Measurements from ENCODE around the gene LIG3. TPM values are rescaled to one million over a fixed set of nuclear protein-coding genes. Genes with fewer than 3 reads are reported as not detected.
"Not testable (repeated sequence)": the region's sequence is repeated elsewhere in the genome, so short reads cannot be mapped to it uniquely, and the experiment has no call there.

LIG3 gene
- 10 to 100 TPM in 5 of 6 donors, 1 to 10 TPM in 1; 9.2 to 16.9 (median 11.9) TPM for polyA plus RNA-seq (ENCODE audit: low read depth in 6 of 6)

DNA sequence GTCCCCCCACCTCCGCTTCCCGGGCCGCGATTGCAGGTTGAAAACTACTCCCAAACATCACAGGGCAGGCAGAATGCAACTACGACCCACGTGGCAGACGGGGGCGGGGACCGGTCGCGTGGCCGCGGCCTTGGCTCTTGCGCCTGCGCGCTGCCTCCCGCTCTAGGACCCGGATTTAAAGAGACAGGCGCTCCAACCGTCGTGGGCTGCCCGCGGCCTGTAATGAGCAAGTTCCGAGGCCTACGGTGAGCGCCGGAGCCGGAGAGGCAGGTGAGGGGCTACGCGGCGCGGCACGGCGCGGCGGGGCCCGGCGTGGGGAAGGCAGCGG, at the start of gene LIG3:
LIG3 (plus strand) TSS at position 160 of the 328 bp plus-strand sequence. CDS start 2,494 bp downstream, outside the sequence.
- peaks cover 0 to 6% of the 10 kb centered on the region in 2 donors for H3K36me3 Mint-ChIP-seq
- H3K27ac Mint-ChIP-seq, result peak within 1 kb of the TSS; percentile 98 to 99 (median 98)
- DNase-seq (peak; percentile 92), ATAC-seq (ENCODE audit: low read depth in 2 of 2) (peak; percentile 73 to 75)
- peak within 1 kb of the TSS; percentile 91 to 100 (median 97) for H3K4me3 Mint-ChIP-seq
- H3K9me3 Mint-ChIP-seq, result no peaks in the 10 kb centered on the region
- no peaks in the 10 kb centered on the region for H3K27me3 Mint-ChIP-seq
- peaks cover 21 to 50% (median 33%) of the 10 kb centered on the region in 3 donors for H3K4me1 Mint-ChIP-seq

DNA sequence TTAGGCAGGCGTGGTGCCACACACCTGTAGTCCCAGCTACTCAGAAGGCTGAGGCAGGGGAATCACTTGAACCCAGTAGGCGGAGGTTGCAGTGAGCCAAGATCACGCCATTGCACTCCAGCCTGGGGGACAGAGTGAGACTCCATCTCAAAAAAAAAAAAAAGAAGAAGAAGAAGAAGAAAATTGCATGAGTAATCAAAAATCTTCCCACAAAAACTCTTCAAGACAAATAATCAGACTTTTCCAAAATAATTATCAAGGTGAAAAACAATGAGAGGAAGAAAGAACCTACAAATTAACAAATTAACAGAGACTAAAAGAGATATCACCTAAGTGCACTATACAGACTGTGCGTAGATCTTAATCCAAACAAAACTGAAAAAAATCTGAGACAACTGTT, 29.5 kb upstream of the LIG3 start:
- H3K27me3 Mint-ChIP-seq, result peaks cover 0 to 14% (median 6%) of the 10 kb centered on the region in 3 donors
- not testable (repeated sequence) for H3K9me3 Mint-ChIP-seq; H3K27ac Mint-ChIP-seq; H3K4me3 Mint-ChIP-seq; ATAC-seq (ENCODE audit: low read depth in 2 of 2); DNase-seq; H3K36me3 Mint-ChIP-seq; H3K4me1 Mint-ChIP-seq

- ATAC-seq (ENCODE audit: low read depth in 2 of 2) (no peak), DNase-seq (no peak)
- H3K9me3 Mint-ChIP-seq, result peaks cover 0 to 9% (median 0%) of the 10 kb centered on the region in 7 donors
- H3K4me3 Mint-ChIP-seq, result peak overlapping the region in 1 of 8 donors; percentile 36
- H3K27ac Mint-ChIP-seq, result no peak overlapping the region
- peaks cover 23 to 27% (median 24%) of the 10 kb centered on the region in 3 donors for H3K4me1 Mint-ChIP-seq
- H3K36me3 Mint-ChIP-seq, result peaks cover 7 to 16% of the 10 kb centered on the region in 2 donors
- peaks cover 0 to 27% (median 6%) of the 10 kb centered on the region in 3 donors for H3K27me3 Mint-ChIP-seq
Observed at GRCh38 chr17:34958438-34958837, 21.9 kb upstream of the LIG3 start.

DNA sequence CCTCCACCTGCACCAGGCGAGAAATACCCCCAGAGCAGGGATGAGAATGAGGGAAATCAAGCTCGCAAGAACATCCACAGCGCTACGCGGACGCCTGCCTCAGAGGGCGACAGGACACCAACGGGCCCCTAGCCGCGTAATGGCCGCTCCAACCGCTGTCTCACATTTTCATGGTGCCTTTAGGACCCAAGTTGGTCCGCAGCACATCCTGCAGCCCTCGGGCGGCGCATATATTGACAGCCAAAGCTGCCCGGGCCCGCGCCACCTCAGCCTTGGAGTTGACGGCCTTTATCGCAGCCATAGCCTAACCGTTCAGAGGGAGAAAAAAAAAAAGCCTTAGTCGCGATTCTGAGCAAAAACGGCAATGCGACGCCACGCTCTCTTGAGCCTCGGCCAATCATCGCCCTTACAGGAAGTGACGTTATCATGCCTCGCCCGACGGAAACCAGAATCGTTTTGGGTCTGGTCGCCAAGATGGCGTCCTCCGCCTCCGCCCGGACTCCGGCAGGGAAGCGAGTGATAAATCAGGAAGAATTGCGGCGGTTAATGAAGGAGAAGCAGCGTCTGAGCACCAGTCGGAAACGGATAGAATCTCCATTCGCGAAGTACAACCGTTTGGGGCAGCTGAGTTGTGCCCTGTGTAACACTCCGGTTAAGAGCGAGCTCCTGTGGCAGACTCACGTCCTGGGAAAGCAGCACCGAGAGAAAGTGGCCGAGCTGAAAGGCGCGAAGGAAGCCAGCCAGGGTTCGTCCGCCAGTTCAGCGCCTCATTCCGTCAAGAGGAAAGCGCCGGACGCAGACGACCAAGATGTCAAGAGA, 19.0 kb upstream of the LIG3 start, which contains the start of the genes CCT6B and ZNF830:
CCT6B (minus strand) TSS at position 368 of the 819 bp plus-strand sequence; CDS start at position 301, 67 bp downstream.
ZNF830 (plus strand) TSS at position 448 of the 819 bp plus-strand sequence; CDS start at position 475, 27 bp downstream.
- H3K9me3 Mint-ChIP-seq, result peaks cover 0 to 9% (median 0%) of the 10 kb centered on the region in 7 donors
- peak; percentile 93 to 95 for ATAC-seq (ENCODE audit: low read depth in 2 of 2)

DNA sequence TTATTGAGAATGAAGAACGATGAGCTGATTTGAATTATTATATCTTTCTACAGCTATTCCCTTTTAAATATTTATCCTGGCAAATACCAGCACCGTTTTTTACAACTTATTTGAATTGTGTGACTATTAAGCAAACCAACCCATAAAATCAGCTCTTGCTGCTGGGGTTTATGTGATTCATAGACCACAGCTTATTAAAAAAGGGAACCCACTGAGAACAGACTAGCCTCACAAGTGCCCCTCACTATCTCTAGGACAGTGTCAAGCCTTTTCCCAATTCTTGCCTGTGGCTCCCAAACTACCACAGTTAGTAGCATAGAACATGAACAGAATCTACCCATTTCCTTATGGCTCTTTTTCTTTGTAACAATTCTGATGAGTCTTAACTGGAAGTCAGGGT, 6.1 kb upstream of the LIG3 start:
- DNase-seq (no peak), ATAC-seq (ENCODE audit: low read depth in 2 of 2) (no peak)
- no peaks in the 10 kb centered on the region for H3K9me3 Mint-ChIP-seq
- H3K27me3 Mint-ChIP-seq, result no peaks in the 10 kb centered on the region
- no peak overlapping the region for H3K27ac Mint-ChIP-seq
- H3K36me3 Mint-ChIP-seq, result no peaks in the 10 kb centered on the region
- no peak overlapping the region for H3K4me3 Mint-ChIP-seq
- H3K4me1 Mint-ChIP-seq, result no peaks in the 10 kb centered on the region

More for the DNA sequence above, 19.0 kb upstream of the LIG3 start, which contains the start of the genes CCT6B and ZNF830:
- DNase-seq, result peak; percentile 90
- H3K4me1 Mint-ChIP-seq, result peaks cover 28 to 30% (median 30%) of the 10 kb centered on the region in 3 donors
- peaks cover 0 to 21% (median 4%) of the 10 kb centered on the region in 3 donors for H3K27me3 Mint-ChIP-seq
- peak within 1 kb of the TSS; percentile 98 to 100 (median 100) for H3K27ac Mint-ChIP-seq
- peak within 1 kb of the TSS; percentile 96 to 100 (median 100) for H3K4me3 Mint-ChIP-seq
- peaks cover 17 to 24% of the 10 kb centered on the region in 2 donors for H3K36me3 Mint-ChIP-seq

DNA sequence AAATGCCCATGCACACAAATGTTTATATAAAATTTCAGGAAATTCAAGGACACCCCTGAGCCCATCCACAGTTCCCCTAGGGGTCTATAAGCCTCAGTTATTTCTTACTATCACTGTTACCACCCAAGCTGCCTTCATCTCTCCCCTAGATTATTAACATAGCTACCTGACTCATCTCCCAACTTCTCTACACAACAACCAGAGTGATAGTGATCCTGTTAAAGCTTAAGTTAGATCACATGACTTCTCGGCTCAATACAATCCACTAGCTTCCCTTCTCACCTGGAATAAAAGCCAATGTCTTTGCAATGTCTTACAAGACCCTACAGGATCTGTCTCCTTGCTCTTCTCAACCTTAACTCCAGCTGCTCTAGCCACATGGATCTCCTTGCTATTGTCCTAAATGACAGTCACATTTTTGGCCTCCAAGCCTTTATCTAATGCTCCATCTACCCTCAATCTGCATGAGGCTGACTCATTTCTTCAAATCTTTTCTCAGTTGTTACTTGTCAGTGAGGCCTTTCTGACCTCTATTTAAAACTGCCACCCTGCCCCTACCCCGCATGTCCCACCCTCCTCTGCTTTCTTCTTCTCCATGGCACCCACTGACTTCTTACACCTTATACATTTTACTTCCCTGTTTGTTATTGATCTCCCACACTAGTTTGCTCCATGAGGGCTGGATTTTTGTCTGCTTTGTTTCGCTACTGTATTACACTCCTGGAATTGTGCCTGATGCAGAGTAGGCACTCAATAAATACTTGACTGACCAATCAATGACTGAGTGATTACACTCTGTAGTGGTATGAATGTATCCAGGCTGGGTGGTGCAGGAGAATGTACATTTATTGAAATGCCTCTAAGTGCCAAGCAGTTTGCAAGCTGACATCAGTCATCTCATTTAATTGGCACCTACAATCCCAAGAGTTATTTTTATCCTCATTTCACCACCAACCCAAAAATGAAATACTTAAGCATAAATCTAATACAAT, 5.2 kb upstream of the LIG3 start:
- Mint-ChIP-seq H3K4me3 (no peak overlapping the region), H3K9me3 (no peaks in the 10 kb centered on the region), H3K27me3 (no peaks in the 10 kb centered on the region), H3K36me3 (no peaks in the 10 kb centered on the region), H3K4me1 (peaks cover 8 to 9% (median 8%) of the 10 kb centered on the region in 3 donors), H3K27ac (no peak overlapping the region)
- no peak for ATAC-seq (ENCODE audit: low read depth in 2 of 2)
- DNase-seq, result no peak

DNA sequence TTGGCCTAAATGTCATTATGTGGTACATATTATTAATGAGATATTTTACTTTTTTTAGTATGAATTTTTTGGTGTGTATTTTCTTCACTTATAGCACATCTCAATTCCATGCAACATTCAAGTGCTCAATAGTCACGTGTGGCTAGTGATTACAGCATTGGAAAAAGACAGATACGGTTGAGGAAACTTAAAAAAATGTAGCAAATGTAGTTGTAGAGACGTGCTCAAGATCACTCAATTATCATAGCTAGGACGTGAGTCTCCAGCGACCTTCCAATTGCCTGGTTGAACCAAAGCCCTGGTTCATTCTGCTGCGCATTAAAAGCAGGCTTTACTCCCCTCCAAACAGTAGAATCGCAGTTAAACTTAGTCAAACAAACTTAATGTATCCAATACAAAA, 1.2 kb upstream of the LIG3 start:
- DNase-seq, result no peak
- Mint-ChIP-seq H3K36me3 (peaks cover 0 to 6% of the 10 kb centered on the region in 2 donors), H3K27me3 (no peaks in the 10 kb centered on the region), H3K4me1 (peaks cover 21 to 39% (median 33%) of the 10 kb centered on the region in 3 donors), H3K9me3 (no peaks in the 10 kb centered on the region), H3K27ac (peak overlapping the region in 1 of 6 donors; percentile 38), H3K4me3 (peak overlapping the region in 6 of 8 donors; percentile 1 to 100 (median 96))
- ATAC-seq (ENCODE audit: low read depth in 2 of 2), result no peak

DNA sequence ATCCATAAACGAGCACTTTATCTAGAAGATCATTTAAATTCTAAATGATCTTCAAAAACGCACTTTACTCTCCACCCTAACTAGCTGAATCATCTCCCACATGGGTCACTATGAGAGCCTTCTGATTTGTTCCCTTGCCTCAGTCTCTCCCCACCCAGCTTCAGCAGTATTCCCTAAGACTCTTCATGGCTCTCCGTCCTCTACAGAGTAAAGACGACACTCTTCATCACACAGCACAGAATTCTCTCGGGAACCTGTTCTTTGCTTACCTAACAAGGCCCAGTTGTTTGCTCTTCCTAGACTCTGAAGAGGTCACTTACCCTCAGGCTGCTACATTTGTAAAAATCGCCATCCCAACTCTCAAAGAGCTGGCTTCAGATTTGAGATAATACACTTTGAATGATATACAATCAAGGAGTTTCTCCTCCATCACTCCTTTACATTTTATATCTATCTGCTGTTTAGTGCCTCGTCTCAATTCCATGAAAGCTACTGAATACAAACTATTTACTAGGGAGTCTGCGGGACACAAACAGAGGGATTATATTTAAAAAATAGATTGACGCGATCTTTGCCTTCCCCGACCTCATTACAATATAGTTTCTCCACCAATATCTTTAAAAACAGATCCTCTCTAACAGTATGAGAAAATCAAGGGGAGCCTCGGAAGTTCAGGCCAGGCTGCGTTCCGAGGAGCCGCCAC, 511 bp upstream of the LIG3 start:
- H3K9me3 Mint-ChIP-seq, result no peaks in the 10 kb centered on the region
- ATAC-seq (ENCODE audit: low read depth in 2 of 2), result no peak
- peak overlapping the region; percentile 91 to 100 (median 97) for H3K4me3 Mint-ChIP-seq
- peak overlapping the region; percentile 97 to 98 (median 98) for H3K27ac Mint-ChIP-seq
- no peak for DNase-seq
- peaks cover 21 to 45% (median 33%) of the 10 kb centered on the region in 3 donors for H3K4me1 Mint-ChIP-seq
- H3K36me3 Mint-ChIP-seq, result peaks cover 0 to 6% of the 10 kb centered on the region in 2 donors
- no peaks in the 10 kb centered on the region for H3K27me3 Mint-ChIP-seq

DNA sequence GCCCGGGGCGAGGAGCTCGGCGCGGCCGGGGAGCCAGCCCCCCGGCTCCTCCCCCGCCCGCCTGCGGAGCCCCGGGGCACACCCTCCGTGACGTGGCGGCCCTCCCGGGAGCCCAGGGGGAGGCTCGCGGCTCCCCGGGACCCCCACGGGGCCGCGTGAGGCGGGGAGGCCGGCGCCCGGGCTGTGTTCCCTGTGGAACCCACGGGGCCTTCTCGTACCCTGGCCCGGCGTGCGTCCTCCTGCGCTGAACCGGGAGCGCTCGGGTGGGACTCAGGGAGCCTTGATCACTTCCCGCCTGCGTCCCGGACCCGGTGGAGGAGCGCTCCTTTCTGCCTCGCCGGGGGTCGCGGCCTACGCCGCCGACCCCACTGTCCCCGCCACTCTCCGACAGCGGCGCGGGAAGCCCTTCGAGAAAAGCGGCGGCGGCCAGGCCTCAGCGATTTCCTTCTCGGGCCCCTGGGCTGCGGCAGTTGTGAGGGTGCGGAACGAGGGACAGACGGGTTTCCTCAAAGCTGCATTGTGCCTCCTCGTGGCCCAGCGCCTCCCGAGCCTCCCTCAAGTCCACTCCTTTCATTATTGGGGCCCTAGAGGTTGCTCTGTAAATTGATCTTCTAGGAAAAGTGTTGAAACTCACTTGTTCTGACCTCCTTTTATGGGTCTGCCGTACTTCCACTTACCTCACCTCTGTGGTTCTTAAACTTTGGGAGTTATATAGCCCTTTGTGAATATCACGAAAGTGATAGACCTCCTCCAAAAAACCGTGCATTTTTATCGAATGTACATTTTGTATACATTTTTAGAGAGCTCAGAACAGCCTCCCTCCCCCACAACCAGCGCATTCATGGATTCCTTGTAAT, 597 bp downstream of the LIG3 start:
- peak; percentile 82 for ATAC-seq (ENCODE audit: low read depth in 2 of 2)
- peak; percentile 87 for DNase-seq
- Mint-ChIP-seq H3K27ac (peak overlapping the region; percentile 96 to 99 (median 98)), H3K9me3 (no peaks in the 10 kb centered on the region), H3K27me3 (no peaks in the 10 kb centered on the region), H3K36me3 (peaks cover 0 to 6% of the 10 kb centered on the region in 2 donors), H3K4me3 (peak overlapping the region; percentile 87 to 100 (median 96)), H3K4me1 (peaks cover 21 to 53% (median 33%) of the 10 kb centered on the region in 3 donors)

DNA sequence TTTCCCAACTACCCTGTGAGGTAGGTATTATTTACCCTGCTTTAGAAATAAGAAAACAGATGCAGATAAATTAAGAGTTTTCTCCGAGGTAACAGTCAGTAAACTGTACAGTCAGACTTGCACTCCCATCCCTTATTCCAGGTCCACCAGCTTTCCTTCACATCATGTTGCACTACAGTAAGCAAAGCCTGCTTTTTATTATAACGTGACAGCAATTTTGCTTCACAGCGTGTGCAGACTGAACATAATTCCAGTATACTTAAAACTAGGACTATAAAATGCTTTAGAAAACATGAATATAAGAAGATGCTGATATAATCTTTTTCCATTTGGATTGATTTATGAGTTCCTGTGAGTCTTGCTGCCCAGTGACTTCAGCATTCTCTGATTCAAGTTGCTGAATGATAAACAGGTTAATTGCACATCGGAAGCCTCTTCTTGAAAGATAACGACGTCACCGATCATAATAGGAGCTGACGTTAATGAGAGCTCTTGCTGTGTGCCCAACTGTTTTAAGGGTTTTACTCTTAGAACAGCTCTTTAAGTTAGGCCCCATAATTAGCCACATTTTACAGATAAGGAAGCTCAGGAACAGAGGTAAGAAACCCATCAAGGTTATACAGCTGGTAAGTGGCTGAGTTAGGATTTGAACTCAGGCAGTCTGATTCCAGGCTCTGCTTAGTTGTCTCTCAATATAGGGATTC, 1.4 kb downstream of the LIG3 start:
- ATAC-seq (ENCODE audit: low read depth in 2 of 2), result no peak
- DNase-seq, result no peak
- H3K27ac Mint-ChIP-seq, result peak overlapping the region; percentile 96 to 99 (median 98)
- H3K27me3 Mint-ChIP-seq, result no peaks in the 10 kb centered on the region
- H3K4me1 Mint-ChIP-seq, result peaks cover 21 to 53% (median 33%) of the 10 kb centered on the region in 3 donors
- peaks cover 0 to 6% of the 10 kb centered on the region in 2 donors for H3K36me3 Mint-ChIP-seq
- H3K4me3 Mint-ChIP-seq, result peak overlapping the region; percentile 87 to 100 (median 96)
- no peaks in the 10 kb centered on the region for H3K9me3 Mint-ChIP-seq

GRCh38 chr17:34987232-34987631, 6.9 kb downstream of the LIG3 start:
- H3K4me1 Mint-ChIP-seq, result peaks cover 0 to 35% (median 12%) of the 10 kb centered on the region in 3 donors
- H3K4me3 Mint-ChIP-seq, result peak overlapping the region in 1 of 8 donors; percentile 12
- H3K9me3 Mint-ChIP-seq, result no peaks in the 10 kb centered on the region
- ATAC-seq (ENCODE audit: low read depth in 2 of 2) (no peak), DNase-seq (no peak)
- H3K27ac Mint-ChIP-seq, result peak overlapping the region in 2 of 6 donors; percentile 41 to 52
- H3K36me3 Mint-ChIP-seq, result peaks cover 0 to 9% of the 10 kb centered on the region in 2 donors
- H3K27me3 Mint-ChIP-seq, result no peaks in the 10 kb centered on the region
